ENCODE data around the gene ARHGEF25. TPM values are rescaled to one million over a fixed set of nuclear protein-coding genes. Genes with fewer than 3 reads are reported as not detected.

The ARHGEF25 gene
- total RNA-seq, 1 experiment from 2014 or later, result 12.9 TPM

GRCh38 chr12:57574795-57575194 lies 36.4 kb upstream of the ARHGEF25 start:
- CTCF ChIA-PET, result interaction anchor here (0.7 kb wide), 1 partner anchor 46 kb away, joined by 3 read pairs; no protein-coding TSS in a partner anchor
- Histone ChIP-seq H3K27me3 (ENCODE audit: insufficient read depth, low read depth) (peaks cover 5% of the 10 kb centered on the region; the same call in 1 of the 2 replicates), H3K4me1 (replicated peaks; ENCODE audit: insufficient read depth) (no peaks in the 10 kb centered on the region), H3K4me3 (no peak overlapping the region), H3K79me2 (ENCODE audit: low read depth) (no peaks in the 10 kb centered on the region), H2AFZ (no peak overlapping the region), H3K27ac (no peak overlapping the region), H3K36me3 (ENCODE audit: low read depth) (no peaks in the 10 kb centered on the region), H3K9me3 (ENCODE audit: insufficient read depth, low read depth) (no peaks in the 10 kb centered on the region), H4K20me1 (ENCODE audit: insufficient read depth) (no peaks in the 10 kb centered on the region), H3F3A (ENCODE audit: insufficient read depth, low read depth) (no peaks in the 10 kb centered on the region), H3K4me2 (no peak overlapping the region), H3K9me2 (ENCODE audit: insufficient read depth) (no peaks in the 10 kb centered on the region)
- no peak for DNase-seq
- POLR2A ChIA-PET (ENCODE audit: unreplicated experiment), result no interaction called here
- TF ChIP-seq CTCF (conservative IDR thresholded peaks at IDR 0.05), result no peak
- no TSS peak for BruUV-seq (replicated peaks)
- intact Hi-C loops (cut with micrococcal nuclease; ENCODE audit: unreplicated experiment), result no loop called here

GRCh38 chr12:57575771-57576612 lies 35.2 kb upstream of the ARHGEF25 start:
- H3K9me3 ChIP-seq (ENCODE audit: insufficient read depth, low read depth), result no peaks in the 10 kb centered on the region
- H3K79me2 ChIP-seq (ENCODE audit: low read depth), result no peaks in the 10 kb centered on the region
- intact Hi-C loops (cut with micrococcal nuclease; ENCODE audit: unreplicated experiment), result no loop called here
- POLR2A ChIA-PET (ENCODE audit: unreplicated experiment), result interaction anchor here (0.6 kb wide), 1 partner anchor 49 kb away, joined by 5 read pairs; no protein-coding TSS in a partner anchor
- CTCF ChIA-PET, result no interaction called here
- H3F3A ChIP-seq (ENCODE audit: insufficient read depth, low read depth), result no peaks in the 10 kb centered on the region
- no peaks in the 10 kb centered on the region for H3K4me1 ChIP-seq (replicated peaks; ENCODE audit: insufficient read depth)
- no peak overlapping the region for H3K4me3 ChIP-seq
- H4K20me1 ChIP-seq (ENCODE audit: insufficient read depth), result no peaks in the 10 kb centered on the region
- H3K9me2 ChIP-seq (ENCODE audit: insufficient read depth), result no peaks in the 10 kb centered on the region
- peaks cover 10% of the 10 kb centered on the region; the same call in 1 of the 2 replicates for H3K27me3 ChIP-seq (ENCODE audit: insufficient read depth, low read depth)
- no peak overlapping the region for H2AFZ ChIP-seq
- DNase-seq, result no peak
- no peak overlapping the region for H3K4me2 ChIP-seq
- no TSS peak for BruUV-seq (replicated peaks)
- H3K27ac ChIP-seq, result no peak overlapping the region
- TF ChIP-seq EZH2 (IDR thresholded peaks at IDR 0.05; ENCODE audit: low read depth), result no peak
- TF ChIP-seq CTCF (conservative IDR thresholded peaks at IDR 0.05), result no peak
- no peaks in the 10 kb centered on the region for H3K36me3 ChIP-seq (ENCODE audit: low read depth)

- no peaks in the 10 kb centered on the region for H4K20me1 ChIP-seq (ENCODE audit: insufficient read depth)
- ChIA-PET CTCF (no interaction called here), POLR2A (ENCODE audit: unreplicated experiment) (no interaction called here)
- no peak for DNase-seq
- TF ChIP-seq CTCF (conservative IDR thresholded peaks at IDR 0.05), result no peak
- no peak for TF ChIP-seq EZH2 (IDR thresholded peaks at IDR 0.05; ENCODE audit: low read depth)
- H3K79me2 ChIP-seq (ENCODE audit: low read depth), result no peaks in the 10 kb centered on the region
- no peaks in the 10 kb centered on the region for H3K36me3 ChIP-seq (ENCODE audit: low read depth)
- H3K4me2 ChIP-seq, result no peak overlapping the region
- no peaks in the 10 kb centered on the region for H3F3A ChIP-seq (ENCODE audit: insufficient read depth, low read depth)
- no peaks in the 10 kb centered on the region for H3K9me2 ChIP-seq (ENCODE audit: insufficient read depth)
- no TSS peak for BruUV-seq (replicated peaks)
- no peak overlapping the region for H3K27ac ChIP-seq
- H3K9me3 ChIP-seq (ENCODE audit: insufficient read depth, low read depth), result no peaks in the 10 kb centered on the region
- intact Hi-C loops (cut with micrococcal nuclease; ENCODE audit: unreplicated experiment), result no loop called here
- no peaks in the 10 kb centered on the region for H3K4me1 ChIP-seq (replicated peaks; ENCODE audit: insufficient read depth)
- no peak overlapping the region for H2AFZ ChIP-seq
- H3K4me3 ChIP-seq, result no peak overlapping the region
- peaks cover 11% of the 10 kb centered on the region; the same call in 1 of the 2 replicates for H3K27me3 ChIP-seq (ENCODE audit: insufficient read depth, low read depth)
Observed at GRCh38 chr12:57576613-57577160, 34.5 kb upstream of the ARHGEF25 start.

Measured in PC-9 (cell line).